Measurements from ENCODE around the gene EPSTI1. TPM values are rescaled to one million over a fixed set of nuclear protein-coding genes. Genes with fewer than 3 reads are reported as not detected.

EPSTI1 gene
- polyA plus RNA-seq, 1 of the 3 experiments (the other 2 are of a cell fraction), result 0.02 TPM

GRCh38 chr13:42924344-42924743 lies 67.7 kb downstream of the EPSTI1 start:
- no peak overlapping the region for H3K27ac ChIP-seq (ENCODE audit: low read depth in 2 of 2, low read length in 1 of 2)
- H3K4me1 ChIP-seq (ENCODE audit: control insufficient read depth in 1 of 2, insufficient read depth in 2 of 2, low read depth in 1 of 2, low read length in 1 of 2), result no peaks in the 10 kb centered on the region
- no peak overlapping the region for H3K4me2 ChIP-seq
- ChIA-PET POLR2A (no interaction called here), CTCF (interaction anchor here (0.7 kb wide), 1 partner anchor 45 kb away, joined by 3 read pairs; no protein-coding TSS in a partner anchor)
- H3K36me3 ChIP-seq (replicated peaks in 1 of 2; ENCODE audit: control insufficient read depth in 1 of 2, insufficient read depth in 2 of 2, low read length in 1 of 2), result no peaks in the 10 kb centered on the region
- H2AFZ ChIP-seq (ENCODE audit: low read depth), result no peak overlapping the region
- no peak overlapping the region for H3K9ac ChIP-seq
- H3F3A ChIP-seq (replicated peaks; ENCODE audit: insufficient read depth), result no peaks in the 10 kb centered on the region
- TF ChIP-seq RAD21 (IDR thresholded peaks at IDR 0.05; ENCODE audit: low read length) (no peak), ELF1 (IDR thresholded peaks at IDR 0.05) (no peak), TCF12 (IDR thresholded peaks at IDR 0.05) (no peak), SMC3 (IDR thresholded peaks at IDR 0.05; ENCODE audit: low read depth, low read length) (no peak), NFIC (IDR thresholded peaks at IDR 0.05; ENCODE audit: borderline replicate concordance) (no peak), MXI1 (IDR thresholded peaks at IDR 0.05; ENCODE audit: low read depth, low read length) (no peak), EZH2phosphoT487 (IDR thresholded peaks at IDR 0.05; ENCODE audit: borderline replicate concordance, low read depth) (no peak), FOXJ3 (CRISPR knock-in tag; IDR thresholded peaks at IDR 0.05) (no peak), FOXM1 (IDR thresholded peaks at IDR 0.05; ENCODE audit: low read depth) (no peak), MEF2A (IDR thresholded peaks at IDR 0.05; ENCODE audit: borderline replicate concordance, low read depth) (no peak), YY1 (IDR thresholded peaks at IDR 0.05; ENCODE audit: low read depth) (no peak), REST (IDR thresholded peaks at IDR 0.05; ENCODE audit: low read depth, low read length) (no peak), TAF1 (IDR thresholded peaks at IDR 0.05; ENCODE audit: borderline replicate concordance, low read depth, low read length) (no peak), NRF1 (IDR thresholded peaks at IDR 0.05; ENCODE audit: low read depth, low read length) (no peak), PBX3 (IDR thresholded peaks at IDR 0.05) (no peak), GATA2 (CRISPR knock-in tag; IDR thresholded peaks at IDR 0.05) (no peak)
- H3K4me3 ChIP-seq (ENCODE audit: low read depth in 2 of 2, low read length in 1 of 2), result no peak overlapping the region
- H3K27me3 ChIP-seq (ENCODE audit: insufficient read depth), result no peaks in the 10 kb centered on the region
- no peaks in the 10 kb centered on the region for H3K9me3 ChIP-seq
- DNase-seq, result no peak
- H3K9me2 ChIP-seq, result no peaks in the 10 kb centered on the region
- no peaks in the 10 kb centered on the region for H3K79me2 ChIP-seq (ENCODE audit: insufficient read depth)
- 77% methylated on average over 5 of the region's 5 CpGs for WGBS (ENCODE audit: low lambda C conversion rate)
- H4K20me1 ChIP-seq (ENCODE audit: insufficient read depth), result no peaks in the 10 kb centered on the region

- Histone ChIP-seq H3F3A (replicated peaks; ENCODE audit: insufficient read depth) (no peaks in the 10 kb centered on the region), H3K9me2 (no peaks in the 10 kb centered on the region; the same call in 1 of the 2 replicates), H3K36me3 (replicated peaks in 1 of 2; ENCODE audit: control insufficient read depth in 1 of 2, insufficient read depth in 2 of 2, low read length in 1 of 2) (no peaks in the 10 kb centered on the region), H3K9me3 (no peaks in the 10 kb centered on the region), H3K4me3 (ENCODE audit: low read depth in 2 of 2, low read length in 1 of 2) (no peak overlapping the region), H2AFZ (ENCODE audit: low read depth) (no peak overlapping the region), H3K4me2 (no peak overlapping the region), H3K27ac (ENCODE audit: low read depth in 2 of 2, low read length in 1 of 2) (no peak overlapping the region), H3K27me3 (ENCODE audit: insufficient read depth) (no peaks in the 10 kb centered on the region), H3K9ac (no peak overlapping the region), H3K4me1 (ENCODE audit: control insufficient read depth in 1 of 2, insufficient read depth in 2 of 2, low read depth in 1 of 2, low read length in 1 of 2) (no peaks in the 10 kb centered on the region), H3K79me2 (ENCODE audit: insufficient read depth) (no peaks in the 10 kb centered on the region), H4K20me1 (ENCODE audit: insufficient read depth) (no peaks in the 10 kb centered on the region)
- ChIA-PET POLR2A (no interaction called here), CTCF (no interaction called here)
- no peak for DNase-seq
- 79% methylated on average over 4 of the region's 4 CpGs for WGBS (ENCODE audit: low lambda C conversion rate)
- TF ChIP-seq NFIC (IDR thresholded peaks at IDR 0.05; ENCODE audit: borderline replicate concordance) (no peak), MAX (IDR thresholded peaks at IDR 0.05; ENCODE audit: low read depth) (no peak), PBX3 (IDR thresholded peaks at IDR 0.05) (no peak), EP300 (IDR thresholded peaks at IDR 0.05; ENCODE audit: borderline replicate concordance in 1 of 2, low read depth in 1 of 2, low read length in 1 of 2) (no peak), RFX5 (IDR thresholded peaks at IDR 0.05; ENCODE audit: low read length) (no peak), USF1 (IDR thresholded peaks at IDR 0.05; ENCODE audit: borderline replicate concordance, low read depth) (no peak), USF2 (IDR thresholded peaks at IDR 0.05; ENCODE audit: borderline replicate concordance, low read depth, low read length) (no peak), RAD21 (IDR thresholded peaks at IDR 0.05; ENCODE audit: low read length) (no peak), TAF1 (IDR thresholded peaks at IDR 0.05; ENCODE audit: borderline replicate concordance, low read depth, low read length) (no peak), SMC3 (IDR thresholded peaks at IDR 0.05; ENCODE audit: low read depth, low read length) (no peak), POLR2AphosphoS5 (IDR thresholded peaks at IDR 0.05; ENCODE audit: low read depth, low read length) (no peak)
These were observed 84.3 kb downstream of the EPSTI1 start for GRCh38 chr13:42907745-42908144.
